HL-60 (cell line): ENCODE results near the gene CREB3L1.
A peak's percentile ranks its signal among the peaks of the same experiment; 100 is the strongest.

Source experiments
- DNase-seq, 2 experiments: peaks; one replicate each; pipeline ENCODE4 v3.0.0-alpha.2; 2010 to 2020; ENCODE audit warnings: low read depth in 1 of 2, low spot score in 1 of 2
- H3K27ac ChIP-seq: fragments of 250-450 bp; sonication (Bioruptor Pico); replicated peaks from 2 replicates; pipeline ENCODE4 v1.5.1; 2020; ENCODE audit warnings: mild to moderate bottlenecking, moderate library complexity
- H3K27me3 ChIP-seq: fragments of 250-450 bp; sonication (Bioruptor Pico); 2 replicates; pipeline ENCODE4 v1.5.1; 2021; ENCODE audit warnings: mild to moderate bottlenecking, moderate library complexity; ENCODE audit not compliant: insufficient read depth, poor library complexity, severe bottlenecking
- H3K4me3 ChIP-seq: replicated peaks from 2 replicates; pipeline ENCODE4 v1.5.1; 2011; ENCODE audit warnings: mild to moderate bottlenecking, control low read depth, low read length; ENCODE audit not compliant: insufficient read depth
- CTCF ChIP-seq: IDR thresholded peaks from one replicate; pipeline ENCODE4 v1.5.1; 2011; ENCODE audit warnings: low read length, control low read depth, inconsistent platforms; ENCODE audit not compliant: insufficient read depth
- GABPA ChIP-seq: IDR thresholded peaks from 2 replicates; pipeline ENCODE4 v1.6.1; 2012; ENCODE audit warnings: low read depth
- POLR2AphosphoS5 ChIP-seq: IDR thresholded peaks from 2 replicates; pipeline ENCODE4 v1.6.1; 2012; ENCODE audit warnings: low read depth
- REST ChIP-seq: IDR thresholded peaks from 2 replicates; pipeline ENCODE4 v1.6.1; 2012; ENCODE audit warnings: low read depth; ENCODE audit not compliant: insufficient replicate concordance
- SPI1 ChIP-seq: IDR thresholded peaks from 2 replicates; pipeline ENCODE4 v1.6.1; 2012; ENCODE audit warnings: low read depth, mild to moderate bottlenecking, borderline replicate concordance

Gene CREB3L1

GRCh38 chr11:46308631-46309419 is 31.4 kb downstream of the CREB3L1 start:
- DNase-seq: peak in 1 of 2 experiments; percentile 74
- H3K27ac ChIP-seq: no peak overlapping the region
- H3K27me3 ChIP-seq: no peaks in the 10 kb centered on the region
- H3K4me3 ChIP-seq: no peak overlapping the region
- TF ChIP-seq POLR2AphosphoS5 (no peak), CTCF (peak; percentile 85)

- Histone ChIP-seq H3K27me3 (no peaks in the 10 kb centered on the region), H3K27ac (peak overlapping the region; percentile 38), H3K4me3 (no peak overlapping the region)
- TF ChIP-seq SPI1: peak; percentile 91
- TF ChIP-seq GABPA: no peak
- TF ChIP-seq CTCF: no peak
- peak; percentile 69 to 89 for DNase-seq
These were observed 32.4 kb downstream of the CREB3L1 start for GRCh38 chr11:46309814-46310259.

GRCh38 chr11:46315033-46315738 is 37.7 kb downstream of the CREB3L1 start:
- H3K4me3 ChIP-seq: no peak overlapping the region
- no peak overlapping the region; the same call in 1 of the 2 replicates for H3K27ac ChIP-seq
- no peaks in the 10 kb centered on the region for H3K27me3 ChIP-seq
- peak in 1 of 2 experiments; percentile 75 for DNase-seq
- TF ChIP-seq POLR2AphosphoS5 (no peak), CTCF (peak; percentile 95)

- Histone ChIP-seq H3K27me3 (no peaks in the 10 kb centered on the region), H3K4me3 (no peak overlapping the region), H3K27ac (no peak overlapping the region)
- no peak for DNase-seq
- TF ChIP-seq GABPA (no peak), REST (no peak), CTCF (no peak), POLR2AphosphoS5 (no peak), SPI1 (no peak)
These were observed 38.5 kb downstream of the CREB3L1 start for GRCh38 chr11:46315783-46316563.
